HG02642 (cell line): ENCODE results near the gene CYTL1.
"Not testable (repeated sequence)": the region's sequence is repeated elsewhere in the genome, so short reads cannot be mapped to it uniquely, and the experiment has no call there.

Source experiments
- ATAC-seq: cut with Tn5 transposase; IDR thresholded peaks from one replicate; pipeline ENCODE4 v1.9.1; 2021; ENCODE audit warnings: mild to moderate bottlenecking; ENCODE audit not compliant: unreplicated experiment, poor library complexity

CYTL1 gene, protein sequence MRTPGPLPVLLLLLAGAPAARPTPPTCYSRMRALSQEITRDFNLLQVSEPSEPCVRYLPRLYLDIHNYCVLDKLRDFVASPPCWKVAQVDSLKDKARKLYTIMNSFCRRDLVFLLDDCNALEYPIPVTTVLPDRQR

GRCh38 chr4:5019274-5019673 lies at the start of gene CYTL1:
Gene CYTL1 (minus strand): TSS chr4:5019458. CDS start chr4:5019445, 13 bp downstream.
- ATAC-seq = no peak

GRCh38 chr4:5067908-5068307 lies 48.6 kb upstream of the CYTL1 start:
- ATAC-seq = no peak

DNA sequence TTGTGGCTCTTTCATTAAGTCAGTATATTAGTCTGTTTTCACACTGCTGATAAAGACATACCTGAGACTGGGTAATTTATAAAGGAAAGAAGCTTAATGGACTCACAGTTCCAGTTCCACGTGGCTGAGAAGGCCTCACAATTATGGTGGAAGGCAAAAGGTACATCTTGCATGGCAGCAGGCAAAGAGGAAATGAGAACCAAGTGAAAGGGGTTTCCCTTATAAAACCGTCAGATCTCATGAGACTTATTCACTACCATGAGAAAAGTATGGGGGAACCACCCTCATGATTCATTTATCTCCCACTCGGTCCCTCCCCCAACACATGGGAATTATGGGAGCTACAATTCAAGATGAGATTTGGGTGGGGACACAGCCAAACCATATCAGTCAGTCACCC lies 47.7 kb upstream of the CYTL1 start:
- not testable (repeated sequence) for ATAC-seq

- no peak for ATAC-seq
These were observed 46.8 kb upstream of the CYTL1 start for GRCh38 chr4:5066101-5066500.

- no peak for ATAC-seq
These were observed 36.2 kb upstream of the CYTL1 start for GRCh38 chr4:5055411-5055810.

GRCh38 chr4:5054532-5054931 lies 35.3 kb upstream of the CYTL1 start:
- no peak for ATAC-seq

- no peak for ATAC-seq
These were observed 33.6 kb upstream of the CYTL1 start for GRCh38 chr4:5052726-5053425.

DNA sequence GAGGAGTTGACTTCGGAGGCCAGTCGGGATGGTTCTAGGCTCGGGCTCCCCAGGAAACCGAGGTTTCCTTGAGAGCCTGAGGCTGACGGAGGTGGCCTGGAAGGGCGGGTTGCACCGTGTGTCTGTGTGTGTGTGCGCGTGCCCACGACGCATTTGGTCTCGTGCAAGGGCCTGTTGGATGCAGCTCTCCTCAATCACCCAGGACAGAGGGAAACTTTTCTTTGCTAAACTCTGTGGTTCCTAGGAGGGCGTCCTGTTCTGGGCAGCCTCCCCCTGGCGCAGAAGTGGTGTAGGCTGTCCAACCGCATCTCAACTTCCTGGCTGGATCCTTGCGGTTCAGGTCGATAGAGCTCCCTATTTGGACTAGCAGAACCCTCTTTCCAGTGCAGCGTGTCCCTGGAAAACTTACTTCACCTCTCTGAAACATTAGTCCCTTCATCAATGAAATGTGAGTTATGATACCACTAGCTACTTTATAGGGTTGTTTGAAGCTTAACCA lies 33.0 kb upstream of the CYTL1 start:
- no peak for ATAC-seq

- ATAC-seq = no peak
These were observed 32.3 kb upstream of the CYTL1 start, which contains the start of gene STK32B for GRCh38 chr4:5051278-5052203. Gene STK32B (plus strand): TSS chr4:5051480.

GRCh38 chr4:5050520-5051277 lies 31.4 kb upstream of the CYTL1 start:
- ATAC-seq = no peak

GRCh38 chr4:5048721-5049120 lies 29.5 kb upstream of the CYTL1 start:
- ATAC-seq = no peak

- ATAC-seq = no peak
These were observed 25.8 kb upstream of the CYTL1 start for GRCh38 chr4:5045097-5045496.

- no peak for ATAC-seq
These were observed 25.1 kb upstream of the CYTL1 start for GRCh38 chr4:5044341-5044740.

DNA sequence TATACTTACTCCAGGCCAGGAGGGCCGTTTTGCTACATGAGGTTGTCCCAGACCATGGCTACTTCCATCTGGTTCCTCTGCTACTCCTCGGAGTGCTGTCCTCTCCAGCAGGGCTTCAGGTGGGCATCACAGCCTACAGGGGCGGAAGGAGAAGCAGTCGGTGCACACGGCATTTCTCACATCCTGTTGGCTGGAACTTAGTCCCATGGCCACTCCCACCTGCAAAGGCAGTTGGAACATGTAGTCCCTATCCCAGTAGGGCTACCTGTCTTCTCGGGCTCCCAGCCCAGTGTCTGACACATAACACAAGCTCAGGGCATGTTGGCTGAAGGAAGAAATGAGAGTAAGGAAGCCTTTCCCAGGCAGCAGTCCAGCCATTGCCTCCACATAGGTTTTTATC lies 24.3 kb upstream of the CYTL1 start:
- ATAC-seq = no peak

DNA sequence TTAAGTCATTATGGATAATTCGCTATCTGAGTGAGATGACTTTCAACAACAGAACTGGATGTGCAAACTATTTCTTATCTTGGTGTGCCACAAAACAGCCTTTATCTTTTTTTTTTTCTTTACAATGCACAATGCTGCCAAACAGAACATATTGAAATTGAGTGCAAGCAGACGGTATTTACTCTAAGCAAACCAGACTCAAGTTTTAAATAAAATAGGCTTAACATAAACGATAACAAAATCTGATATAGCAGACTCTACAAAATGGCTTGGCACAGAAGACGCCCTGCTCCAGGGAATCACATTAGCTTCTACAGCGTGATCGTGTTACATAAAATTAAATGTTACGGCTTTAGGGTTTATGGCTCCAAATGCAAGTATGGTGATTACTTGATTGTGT lies 22.4 kb upstream of the CYTL1 start:
- no peak for ATAC-seq

DNA sequence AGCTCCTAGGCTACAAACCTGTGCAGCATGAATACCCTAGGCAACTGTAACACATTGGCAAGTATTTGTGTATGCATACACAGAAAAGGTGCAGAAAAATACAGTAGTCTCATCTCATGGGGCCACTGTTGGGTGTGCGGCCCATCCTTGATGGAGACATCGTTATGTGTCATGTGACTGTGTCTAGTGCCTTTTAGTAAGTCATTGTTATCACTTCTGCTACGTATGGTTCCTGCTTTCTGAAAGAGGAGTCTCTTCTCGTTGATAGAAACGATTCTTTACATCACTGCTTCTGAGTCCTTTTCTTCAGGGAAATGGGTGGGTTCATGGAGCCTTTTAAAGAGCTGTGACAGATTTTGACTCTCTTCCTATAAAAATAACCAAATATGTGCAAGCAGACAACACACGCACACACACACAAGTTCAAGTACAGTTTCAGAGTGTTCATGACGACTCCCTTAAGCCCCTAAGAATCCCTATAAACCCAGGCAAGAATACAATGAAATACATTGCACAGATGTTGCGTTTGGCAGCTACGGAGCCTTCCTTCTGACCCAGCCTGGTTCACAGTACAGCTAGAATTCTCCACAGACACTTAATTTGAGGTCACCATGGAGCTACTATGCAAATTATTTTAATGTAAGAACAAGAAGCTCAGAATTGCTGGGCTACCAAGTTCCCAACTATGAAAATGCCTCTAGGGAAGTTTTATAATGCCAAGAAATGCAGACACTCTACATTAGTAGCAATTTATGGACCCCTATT lies 21.8 kb upstream of the CYTL1 start:
- no peak for ATAC-seq

GRCh38 chr4:5039800-5040199 lies 20.5 kb upstream of the CYTL1 start:
- no peak for ATAC-seq

DNA sequence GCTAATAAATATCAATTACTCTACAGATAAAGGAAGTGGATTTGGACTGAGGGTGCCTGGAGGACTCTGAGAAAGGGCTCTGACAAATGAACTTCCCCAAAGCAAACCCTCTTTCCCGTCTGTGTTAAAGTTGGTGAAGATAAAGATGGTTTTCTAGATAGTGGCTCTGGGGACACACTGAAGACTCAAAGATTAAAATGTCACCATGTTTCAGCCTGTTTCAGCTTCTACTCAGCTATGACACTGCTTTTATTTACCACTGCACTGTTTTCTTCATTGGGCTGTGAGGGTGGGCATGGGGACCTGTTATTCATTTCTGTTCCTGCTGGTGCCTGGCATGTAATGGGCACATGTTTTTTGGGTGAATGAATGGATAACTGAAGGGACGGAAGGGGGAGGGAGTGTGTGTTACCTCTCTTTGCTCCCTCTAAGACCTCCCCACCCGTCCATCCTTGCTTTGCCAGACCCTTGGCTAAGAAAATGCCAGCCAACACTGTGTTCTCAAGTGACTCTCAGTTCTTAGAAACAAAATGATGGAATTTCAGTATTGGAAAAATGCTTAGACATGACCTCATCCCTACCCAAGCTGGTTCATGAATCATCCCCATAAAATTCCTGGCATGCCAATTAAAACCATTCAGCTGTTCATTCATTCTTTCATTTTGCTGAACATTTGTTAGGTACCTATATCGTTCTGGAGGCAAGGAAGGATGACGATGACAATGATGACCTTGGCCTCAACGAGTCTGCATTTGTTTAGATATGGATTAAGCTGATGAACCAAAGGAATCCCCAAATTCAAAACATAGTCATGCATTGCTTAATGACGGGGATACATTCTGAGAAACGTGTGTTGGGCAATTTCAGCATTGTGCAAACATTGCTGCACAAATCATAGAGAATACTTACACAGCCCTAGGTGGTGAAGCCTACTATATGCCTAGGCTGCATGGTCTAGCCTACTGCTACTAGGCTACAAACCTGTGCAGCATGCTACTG lies 18.6 kb upstream of the CYTL1 start:
- no peak for ATAC-seq
